GM03348 (cell line): ENCODE measurements around the gene PLCG2.
"Not testable (repeated sequence)": the region's sequence is repeated elsewhere in the genome, so short reads cannot be mapped to it uniquely, and the experiment has no call there.

Experiments
- DNase-seq: peaks from one replicate; pipeline ENCODE4 v3.0.0; 2012; ENCODE audit warnings: low spot score

PLCG2 gene

GRCh38 chr16:81790277-81790676, 11.2 kb downstream of the PLCG2 start:
- no peak for DNase-seq

GRCh38 chr16:81790830-81791435, 11.8 kb downstream of the PLCG2 start:
- no peak for DNase-seq

GRCh38 chr16:81792828-81793227, 13.7 kb downstream of the PLCG2 start:
- no peak for DNase-seq

GRCh38 chr16:81795193-81795592, 16.1 kb downstream of the PLCG2 start:
- DNase-seq: no peak

- DNase-seq: no peak
These were observed 16.9 kb downstream of the PLCG2 start for GRCh38 chr16:81796035-81796434.

- no peak for DNase-seq
These were observed 17.7 kb downstream of the PLCG2 start for GRCh38 chr16:81796583-81797346.

GRCh38 chr16:81797443-81797842, 18.4 kb downstream of the PLCG2 start:
- no peak for DNase-seq

- no peak for DNase-seq
These were observed 19.4 kb downstream of the PLCG2 start for GRCh38 chr16:81798311-81799137.

GRCh38 chr16:81799138-81799504, 20.0 kb downstream of the PLCG2 start:
- DNase-seq: no peak

- DNase-seq: not testable (repeated sequence)
These were observed 22.6 kb downstream of the PLCG2 start for GRCh38 chr16:81801724-81802123.

GRCh38 chr16:81803332-81803731, 24.2 kb downstream of the PLCG2 start:
- no peak for DNase-seq

- no peak for DNase-seq
These were observed 25.1 kb downstream of the PLCG2 start for GRCh38 chr16:81804134-81804610.

- DNase-seq: no peak
These were observed 27.6 kb downstream of the PLCG2 start for GRCh38 chr16:81806696-81807095.

GRCh38 chr16:81807767-81808358, 28.8 kb downstream of the PLCG2 start:
- DNase-seq: no peak

- no peak for DNase-seq
These were observed 29.9 kb downstream of the PLCG2 start for GRCh38 chr16:81808933-81809480.

- DNase-seq: no peak
These were observed 30.5 kb downstream of the PLCG2 start for GRCh38 chr16:81809567-81809966.

GRCh38 chr16:81810361-81810760, 31.3 kb downstream of the PLCG2 start:
- no peak for DNase-seq

- DNase-seq: no peak
These were observed 31.9 kb downstream of the PLCG2 start for GRCh38 chr16:81810894-81811538.

GRCh38 chr16:81813648-81814047, 34.6 kb downstream of the PLCG2 start:
- DNase-seq: no peak

GRCh38 chr16:81814751-81815428, 35.8 kb downstream of the PLCG2 start:
- DNase-seq: no peak

GRCh38 chr16:81815429-81815766, 36.3 kb downstream of the PLCG2 start:
- DNase-seq: no peak
